Calu3 (cell line): ENCODE measurements around the gene OBI1. TPM values are rescaled to one million over a fixed set of nuclear protein-coding genes. Genes with fewer than 3 reads are reported as not detected.
A peak's percentile ranks its signal among the peaks of the same experiment; 100 is the strongest.

Source experiments
- Bru-seq: library from RNA; stranded (reverse); fragments of 400-500 nt; gene quantifications from one replicate; lab custom pipeline; 2021; lab: Mats Ljungman, UMichigan
- BruChase-seq, 2 experiments: library from RNA; stranded (reverse); fragments of 400-500 nt; gene quantifications; one replicate each; lab custom pipeline; 2021; lab: Mats Ljungman, UMichigan
- BruUV-seq: library from RNA; stranded (reverse); fragments of 400-500 nt; replicated peaks from 2 replicates; lab custom pipeline; 2021; lab: Mats Ljungman, UMichigan
- CTCF ChIA-PET: fragments of 300-600 bp; sonication (Branson Sonifier 250); formaldehyde crosslinking; loops from one replicate; lab custom pipeline; 2022; ENCODE audit warnings: antibody characterized with exemption; lab: Charles Lee
- DNase-seq: peaks from one replicate; pipeline ENCODE4 v3.0.0; 2022
- H3K27ac Mint-ChIP-seq: one replicate; pipeline ENCODE4 v1.8.0; 2022; ENCODE audit warnings: mixed read lengths; ENCODE audit not compliant: unreplicated experiment
- H3K27me3 Mint-ChIP-seq: one replicate; pipeline ENCODE4 v1.8.0; 2022; ENCODE audit warnings: mixed read lengths; ENCODE audit not compliant: unreplicated experiment
- H3K36me3 Mint-ChIP-seq: one replicate; pipeline ENCODE4 v1.8.0; 2022; ENCODE audit warnings: mild to moderate bottlenecking, moderate library complexity, mixed read lengths; ENCODE audit not compliant: insufficient read depth, unreplicated experiment
- H3K4me1 Mint-ChIP-seq: one replicate; pipeline ENCODE4 v1.8.0; 2022; ENCODE audit warnings: mild to moderate bottlenecking, low read depth, mixed read lengths; ENCODE audit not compliant: unreplicated experiment
- H3K4me3 Mint-ChIP-seq: one replicate; pipeline ENCODE4 v1.8.0; 2022; ENCODE audit warnings: mild to moderate bottlenecking, low read depth, moderate library complexity, mixed read lengths; ENCODE audit not compliant: unreplicated experiment
- H3K9me3 Mint-ChIP-seq: one replicate; pipeline ENCODE4 v1.8.0; 2022; ENCODE audit warnings: low read depth, mixed read lengths; ENCODE audit not compliant: unreplicated experiment
- CTCF ChIP-seq: fragments of 200-600 bp; IDR thresholded peaks from one replicate; pipeline ENCODE4 v1.8.0; 2022; ENCODE audit warnings: antibody characterized with exemption; ENCODE audit not compliant: unreplicated experiment
- intact Hi-C: fragments of 100-400 bp; cut with micrococcal nuclease; formaldehyde crosslinking; loops from one replicate; pipeline ENCODE4 v1.10.0; 2022; ENCODE audit not compliant: unreplicated experiment
- long read RNA-seq: library from polyadenylated mRNA; stranded (forward); transcript quantifications from one replicate; pipeline ENCODE4 v2.0.0, GENCODE V29; 2022
- total RNA-seq: library from RNA; stranded (reverse); gene quantifications from 2 replicates; pipeline ENCODE4 v1.2.3, GENCODE V29; 2022

OBI1 gene, protein sequence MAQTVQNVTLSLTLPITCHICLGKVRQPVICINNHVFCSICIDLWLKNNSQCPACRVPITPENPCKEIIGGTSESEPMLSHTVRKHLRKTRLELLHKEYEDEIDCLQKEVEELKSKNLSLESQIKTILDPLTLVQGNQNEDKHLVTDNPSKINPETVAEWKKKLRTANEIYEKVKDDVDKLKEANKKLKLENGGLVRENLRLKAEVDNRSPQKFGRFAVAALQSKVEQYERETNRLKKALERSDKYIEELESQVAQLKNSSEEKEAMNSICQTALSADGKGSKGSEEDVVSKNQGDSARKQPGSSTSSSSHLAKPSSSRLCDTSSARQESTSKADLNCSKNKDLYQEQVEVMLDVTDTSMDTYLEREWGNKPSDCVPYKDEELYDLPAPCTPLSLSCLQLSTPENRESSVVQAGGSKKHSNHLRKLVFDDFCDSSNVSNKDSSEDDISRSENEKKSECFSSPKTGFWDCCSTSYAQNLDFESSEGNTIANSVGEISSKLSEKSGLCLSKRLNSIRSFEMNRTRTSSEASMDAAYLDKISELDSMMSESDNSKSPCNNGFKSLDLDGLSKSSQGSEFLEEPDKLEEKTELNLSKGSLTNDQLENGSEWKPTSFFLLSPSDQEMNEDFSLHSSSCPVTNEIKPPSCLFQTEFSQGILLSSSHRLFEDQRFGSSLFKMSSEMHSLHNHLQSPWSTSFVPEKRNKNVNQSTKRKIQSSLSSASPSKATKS
- total RNA-seq (5.9 and 6.1 TPM in 2 replicates), Bru-seq, nascent RNA (percentile 70 among the genes with signal in this experiment), BruChase-seq, experiment 1, labeled RNA remaining after a 6-hour chase (percentile 45 among the genes with signal in this experiment), BruChase-seq, experiment 2, labeled RNA remaining after a 2-hour chase (percentile 61 among the genes with signal in this experiment)
- long read RNA-seq, transcript RNF219-201 (6 exons, 3,529 nt): major isoform, 12 of 13 reads
- long read RNA-seq, partial matches to known transcripts: 0 of 13 reads
- long read RNA-seq, other reads (novel, unspliced or antisense): 1 of 13 reads

- no peaks in the 10 kb centered on the region for H3K27me3 Mint-ChIP-seq
- H3K27ac Mint-ChIP-seq: peak within 1 kb of the TSS; percentile 77
- TF ChIP-seq CTCF: no peak
- CTCF ChIA-PET: no interaction called here
- no peaks in the 10 kb centered on the region for H3K9me3 Mint-ChIP-seq
- BruUV-seq: no TSS peak
- peak within 1 kb of the TSS; percentile 88 for H3K4me3 Mint-ChIP-seq
- intact Hi-C loops: no loop called here
- H3K36me3 Mint-ChIP-seq: peaks cover 17% of the 10 kb centered on the region
- peak; percentile 74 for DNase-seq
- no peaks in the 10 kb centered on the region for H3K4me1 Mint-ChIP-seq
Measured at GRCh38 chr13:78658630-78659449, at the start of gene OBI1. Gene OBI1 (minus strand): TSS chr13:78659155. CDS start chr13:78659120, 35 bp downstream.

DNA sequence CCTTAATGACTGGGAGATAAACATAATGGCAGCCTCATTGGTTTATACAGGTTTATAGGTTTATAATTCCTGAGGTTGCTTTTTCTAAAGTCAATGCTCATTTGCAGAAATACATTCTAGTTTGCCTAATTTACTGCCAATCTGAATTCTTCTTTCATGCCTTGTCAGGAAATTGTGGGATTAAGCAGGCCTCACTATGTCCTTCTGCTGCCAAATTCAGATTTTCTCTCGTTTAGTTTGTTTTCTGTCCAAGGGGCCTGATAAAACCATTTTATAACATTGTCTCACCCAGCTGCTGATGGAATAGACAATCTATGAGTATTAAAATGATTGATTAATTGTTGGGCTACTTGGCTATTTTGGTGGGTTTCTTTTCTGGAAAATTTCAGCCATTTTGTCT lies 42.4 kb upstream of the OBI1 start:
- no peak overlapping the region for H3K4me3 Mint-ChIP-seq

GRCh38 chr13:78700121-78700910 lies 41.4 kb upstream of the OBI1 start:
- Mint-ChIP-seq H3K27ac (no peak overlapping the region), H3K4me1 (no peaks in the 10 kb centered on the region), H3K9me3 (no peaks in the 10 kb centered on the region), H3K27me3 (no peaks in the 10 kb centered on the region), H3K4me3 (no peak overlapping the region), H3K36me3 (no peaks in the 10 kb centered on the region)
- BruUV-seq: no TSS peak
- CTCF ChIA-PET: no interaction called here
- DNase-seq: no peak
- intact Hi-C loops: no loop called here
- TF ChIP-seq CTCF: no peak

More for the DNA sequence above, 42.4 kb upstream of the OBI1 start:
- H3K27me3 Mint-ChIP-seq: no peaks in the 10 kb centered on the region
- CTCF ChIA-PET: no interaction called here
- no peak for TF ChIP-seq CTCF
- intact Hi-C loops: no loop called here
- H3K36me3 Mint-ChIP-seq: no peaks in the 10 kb centered on the region
- no peak overlapping the region for H3K27ac Mint-ChIP-seq
- no TSS peak for BruUV-seq
- H3K9me3 Mint-ChIP-seq: no peaks in the 10 kb centered on the region
- no peaks in the 10 kb centered on the region for H3K4me1 Mint-ChIP-seq
- DNase-seq: no peak
